ENCODE measurements around the gene TBX21.

TBX21 gene

DNA sequence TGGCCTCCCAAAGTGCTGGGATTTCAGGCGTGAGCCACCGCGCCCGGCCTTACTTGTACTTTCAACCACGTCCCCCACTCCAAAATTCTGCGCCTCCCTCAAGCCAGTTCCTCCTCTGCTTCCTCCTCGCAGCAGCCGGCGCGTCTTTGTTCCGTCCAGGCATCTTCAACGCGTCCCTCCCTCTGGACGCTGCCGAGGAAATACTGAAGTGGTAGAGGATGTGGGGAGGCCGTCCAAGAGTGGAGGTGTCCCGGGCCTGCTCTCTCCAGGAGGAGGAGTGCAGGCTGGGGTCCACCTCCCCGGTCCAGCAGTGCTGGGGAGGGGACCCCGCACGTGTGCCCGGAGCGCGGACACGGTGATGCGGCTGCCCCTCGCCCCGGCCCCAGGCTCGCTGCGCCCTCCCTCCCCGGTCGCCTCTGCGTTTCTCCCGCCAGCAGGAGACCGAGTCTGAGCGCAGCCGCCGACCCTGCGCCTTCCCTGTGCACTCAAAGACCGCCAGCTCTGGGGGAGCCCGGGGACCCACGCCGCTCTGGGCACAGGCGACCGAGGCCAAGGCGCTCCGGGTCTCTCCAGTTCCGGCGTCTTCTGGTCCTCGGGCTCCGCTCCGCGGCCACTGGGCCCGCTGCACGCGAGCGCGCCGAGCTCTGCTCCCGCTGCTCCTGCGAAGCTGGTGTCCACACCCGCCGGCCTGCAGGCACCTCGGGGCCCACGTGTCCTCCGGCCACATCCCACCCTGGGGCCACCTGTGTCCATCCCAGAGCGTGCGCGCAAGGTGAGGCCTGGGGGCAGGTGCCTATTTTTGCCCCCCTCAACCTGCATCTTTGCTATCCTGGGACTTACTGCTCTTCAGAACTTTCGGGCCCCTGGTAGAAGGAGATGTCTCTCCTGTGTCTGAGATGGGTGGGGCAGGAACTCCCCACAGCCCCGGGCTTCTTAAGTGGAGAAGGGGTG, 56.9 kb downstream of the TBX21 start:
- Histone ChIP-seq H3K27ac (peak overlapping the region; percentile 77), H3K9me3 (ENCODE audit: severe bottlenecking) (no peaks in the 10 kb centered on the region), H3K36me3 (no peaks in the 10 kb centered on the region; the same call in 1 of the 2 replicates), H3K4me3 (ENCODE audit: low read depth, low read length) (peak overlapping the region; percentile 89), H3K27me3 (ENCODE audit: insufficient read depth, low read depth, severe bottlenecking) (no peaks in the 10 kb centered on the region)
- TF ChIP-seq, protein P1, sequence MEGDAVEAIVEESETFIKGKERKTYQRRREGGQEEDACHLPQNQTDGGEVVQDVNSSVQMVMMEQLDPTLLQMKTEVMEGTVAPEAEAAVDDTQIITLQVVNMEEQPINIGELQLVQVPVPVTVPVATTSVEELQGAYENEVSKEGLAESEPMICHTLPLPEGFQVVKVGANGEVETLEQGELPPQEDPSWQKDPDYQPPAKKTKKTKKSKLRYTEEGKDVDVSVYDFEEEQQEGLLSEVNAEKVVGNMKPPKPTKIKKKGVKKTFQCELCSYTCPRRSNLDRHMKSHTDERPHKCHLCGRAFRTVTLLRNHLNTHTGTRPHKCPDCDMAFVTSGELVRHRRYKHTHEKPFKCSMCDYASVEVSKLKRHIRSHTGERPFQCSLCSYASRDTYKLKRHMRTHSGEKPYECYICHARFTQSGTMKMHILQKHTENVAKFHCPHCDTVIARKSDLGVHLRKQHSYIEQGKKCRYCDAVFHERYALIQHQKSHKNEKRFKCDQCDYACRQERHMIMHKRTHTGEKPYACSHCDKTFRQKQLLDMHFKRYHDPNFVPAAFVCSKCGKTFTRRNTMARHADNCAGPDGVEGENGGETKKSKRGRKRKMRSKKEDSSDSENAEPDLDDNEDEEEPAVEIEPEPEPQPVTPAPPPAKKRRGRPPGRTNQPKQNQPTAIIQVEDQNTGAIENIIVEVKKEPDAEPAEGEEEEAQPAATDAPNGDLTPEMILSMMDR (IDR thresholded peaks at IDR 0.05; ENCODE audit: low read depth, low read length), result peak; percentile 85
- peak; percentile 88 for DNase-seq

DNA sequence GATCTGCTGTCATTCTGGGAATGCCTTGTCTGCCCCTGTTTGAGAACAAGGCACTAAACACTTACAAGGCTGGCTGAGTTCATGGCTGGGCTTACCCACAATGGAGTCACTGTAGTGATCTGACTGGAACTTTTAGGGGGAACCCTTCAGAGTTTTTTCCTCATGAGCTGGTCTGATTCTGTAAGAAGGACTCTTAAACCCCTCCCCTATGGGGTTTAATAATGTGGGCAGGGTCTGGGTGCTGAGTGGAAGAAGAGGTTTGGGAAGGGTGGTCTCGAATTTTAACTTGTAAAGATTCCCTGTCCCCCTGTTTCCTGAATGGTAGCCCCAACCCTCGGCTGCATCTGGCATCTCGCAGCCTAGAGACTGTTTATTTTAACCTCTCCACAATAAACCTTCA, 58.0 kb downstream of the TBX21 start:
- Histone ChIP-seq H3K27ac (no peak overlapping the region), H3K4me3 (ENCODE audit: low read depth, low read length) (no peak overlapping the region), H3K27me3 (ENCODE audit: insufficient read depth, low read depth, severe bottlenecking) (no peaks in the 10 kb centered on the region), H3K9me3 (ENCODE audit: severe bottlenecking) (no peaks in the 10 kb centered on the region), H3K36me3 (no peaks in the 10 kb centered on the region; the same call in 1 of the 2 replicates)
- TF ChIP-seq, protein P1 (IDR thresholded peaks at IDR 0.05; ENCODE audit: low read depth, low read length), result no peak
- no peak for DNase-seq

DNA sequence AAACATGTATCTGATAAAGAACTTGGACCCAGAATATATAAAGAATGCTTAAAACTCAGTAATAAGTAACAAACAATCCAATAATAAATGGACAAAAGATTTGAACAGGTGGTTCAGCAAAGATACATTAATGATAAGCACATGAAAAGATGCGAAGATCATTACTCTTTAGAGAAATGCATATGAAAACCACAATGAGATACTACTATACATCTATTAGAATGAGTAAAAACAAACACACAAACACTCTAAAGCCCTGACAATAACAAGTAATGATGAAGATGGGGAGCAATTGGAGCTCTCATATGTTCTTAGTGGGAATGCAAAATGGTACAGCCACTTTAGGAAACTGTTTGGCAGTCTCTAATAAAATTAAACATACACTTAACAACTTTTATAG, 59.4 kb downstream of the TBX21 start:
- no peaks in the 10 kb centered on the region for H3K27me3 ChIP-seq (ENCODE audit: insufficient read depth, low read depth, severe bottlenecking)
- H3K4me3 ChIP-seq (ENCODE audit: low read depth, low read length), result no peak overlapping the region
- no peaks in the 10 kb centered on the region for H3K9me3 ChIP-seq (ENCODE audit: severe bottlenecking)
- TF ChIP-seq, protein P1 (IDR thresholded peaks at IDR 0.05; ENCODE audit: low read depth, low read length), result no peak
- H3K27ac ChIP-seq, result no peak overlapping the region
- H3K36me3 ChIP-seq, result no peaks in the 10 kb centered on the region
- DNase-seq, result no peak

GRCh38 chr17:47792979-47793378, 59.9 kb downstream of the TBX21 start:
- no peaks in the 10 kb centered on the region for H3K27me3 ChIP-seq (ENCODE audit: insufficient read depth, low read depth, severe bottlenecking)
- DNase-seq, result no peak

More at GRCh38 chr17:47792979-47793378, 59.9 kb downstream of the TBX21 start:
- Histone ChIP-seq H3K27ac (no peak overlapping the region), H3K36me3 (no peaks in the 10 kb centered on the region), H3K4me3 (ENCODE audit: low read depth, low read length) (no peak overlapping the region), H3K9me3 (ENCODE audit: severe bottlenecking) (no peaks in the 10 kb centered on the region)
- TF ChIP-seq, protein P1 (IDR thresholded peaks at IDR 0.05; ENCODE audit: low read depth, low read length), result no peak

Data from WERI-Rb-1 (cell line).